ENCODE results near the gene MBOAT1. TPM values are rescaled to one million over a fixed set of nuclear protein-coding genes. Genes with fewer than 3 reads are reported as not detected.

Gene MBOAT1
- polyA plus RNA-seq, 1 donor from 2014 or later = not detected

DNA sequence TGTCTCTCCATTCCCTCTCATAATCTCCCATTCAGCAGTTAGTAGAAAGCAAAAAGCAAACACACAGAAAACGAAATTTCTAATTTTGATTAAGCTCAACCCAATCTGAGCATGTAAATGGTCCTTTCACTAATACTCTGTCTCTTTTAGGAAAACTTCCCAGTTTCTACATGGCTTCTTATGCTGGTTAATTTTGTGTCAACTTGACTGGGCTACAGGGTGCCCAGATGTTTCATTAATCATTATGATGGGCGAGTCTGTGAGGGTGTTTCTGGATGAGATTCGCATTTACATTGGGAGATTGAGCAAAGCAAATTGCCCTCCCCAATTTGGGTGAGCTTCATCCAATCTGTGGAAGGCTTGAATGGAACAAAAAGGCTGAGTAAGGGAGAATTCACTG lies 142.2 kb downstream of the MBOAT1 start:
- Histone ChIP-seq H4K20me1 (ENCODE audit: insufficient read depth) (no peaks in the 10 kb centered on the region), H3K4me2 (ENCODE audit: low read length) (no peak overlapping the region), H3K9me3 (ENCODE audit: low read length) (no peaks in the 10 kb centered on the region), H3K9me2 (ENCODE audit: insufficient read depth, low read length) (no peaks in the 10 kb centered on the region), H3F3A (ENCODE audit: insufficient read depth, low read length, poor library complexity, severe bottlenecking) (no peaks in the 10 kb centered on the region), H3K27ac (ENCODE audit: low read length) (no peak overlapping the region), H3K27me3 (ENCODE audit: insufficient read depth, low read depth, low read length) (no peaks in the 10 kb centered on the region), H3K36me3 (ENCODE audit: insufficient read depth, low read length) (no peaks in the 10 kb centered on the region), H3K79me2 (replicated peaks; ENCODE audit: insufficient read depth, low read length) (no peaks in the 10 kb centered on the region), H2AFZ (ENCODE audit: low read depth, low read length) (no peak overlapping the region), H3K4me3 (ENCODE audit: low read length) (no peak overlapping the region), H3K9ac (ENCODE audit: low read length) (no peak overlapping the region)
- TF ChIP-seq, protein P1, sequence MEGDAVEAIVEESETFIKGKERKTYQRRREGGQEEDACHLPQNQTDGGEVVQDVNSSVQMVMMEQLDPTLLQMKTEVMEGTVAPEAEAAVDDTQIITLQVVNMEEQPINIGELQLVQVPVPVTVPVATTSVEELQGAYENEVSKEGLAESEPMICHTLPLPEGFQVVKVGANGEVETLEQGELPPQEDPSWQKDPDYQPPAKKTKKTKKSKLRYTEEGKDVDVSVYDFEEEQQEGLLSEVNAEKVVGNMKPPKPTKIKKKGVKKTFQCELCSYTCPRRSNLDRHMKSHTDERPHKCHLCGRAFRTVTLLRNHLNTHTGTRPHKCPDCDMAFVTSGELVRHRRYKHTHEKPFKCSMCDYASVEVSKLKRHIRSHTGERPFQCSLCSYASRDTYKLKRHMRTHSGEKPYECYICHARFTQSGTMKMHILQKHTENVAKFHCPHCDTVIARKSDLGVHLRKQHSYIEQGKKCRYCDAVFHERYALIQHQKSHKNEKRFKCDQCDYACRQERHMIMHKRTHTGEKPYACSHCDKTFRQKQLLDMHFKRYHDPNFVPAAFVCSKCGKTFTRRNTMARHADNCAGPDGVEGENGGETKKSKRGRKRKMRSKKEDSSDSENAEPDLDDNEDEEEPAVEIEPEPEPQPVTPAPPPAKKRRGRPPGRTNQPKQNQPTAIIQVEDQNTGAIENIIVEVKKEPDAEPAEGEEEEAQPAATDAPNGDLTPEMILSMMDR (IDR thresholded peaks at IDR 0.05; ENCODE audit: poor library complexity, severe bottlenecking) = no peak
- TF ChIP-seq EP300 (conservative IDR thresholded peaks at IDR 0.05; ENCODE audit: poor library complexity, severe bottlenecking) = no peak
- TF ChIP-seq SMC3 (conservative IDR thresholded peaks at IDR 0.05; ENCODE audit: poor library complexity) = no peak
- no peak for TF ChIP-seq MXI1 (conservative IDR thresholded peaks at IDR 0.05; ENCODE audit: poor library complexity, severe bottlenecking)
- no peak for TF ChIP-seq TAF1 (IDR thresholded peaks at IDR 0.05; ENCODE audit: low read depth)
- no peak for TF ChIP-seq EZH2 (IDR thresholded peaks at IDR 0.05; ENCODE audit: borderline replicate concordance, insufficient read depth, low read length, poor library complexity, severe bottlenecking)
- no peak for TF ChIP-seq RAD21 (conservative IDR thresholded peaks at IDR 0.05)
- TF ChIP-seq, protein P2, sequence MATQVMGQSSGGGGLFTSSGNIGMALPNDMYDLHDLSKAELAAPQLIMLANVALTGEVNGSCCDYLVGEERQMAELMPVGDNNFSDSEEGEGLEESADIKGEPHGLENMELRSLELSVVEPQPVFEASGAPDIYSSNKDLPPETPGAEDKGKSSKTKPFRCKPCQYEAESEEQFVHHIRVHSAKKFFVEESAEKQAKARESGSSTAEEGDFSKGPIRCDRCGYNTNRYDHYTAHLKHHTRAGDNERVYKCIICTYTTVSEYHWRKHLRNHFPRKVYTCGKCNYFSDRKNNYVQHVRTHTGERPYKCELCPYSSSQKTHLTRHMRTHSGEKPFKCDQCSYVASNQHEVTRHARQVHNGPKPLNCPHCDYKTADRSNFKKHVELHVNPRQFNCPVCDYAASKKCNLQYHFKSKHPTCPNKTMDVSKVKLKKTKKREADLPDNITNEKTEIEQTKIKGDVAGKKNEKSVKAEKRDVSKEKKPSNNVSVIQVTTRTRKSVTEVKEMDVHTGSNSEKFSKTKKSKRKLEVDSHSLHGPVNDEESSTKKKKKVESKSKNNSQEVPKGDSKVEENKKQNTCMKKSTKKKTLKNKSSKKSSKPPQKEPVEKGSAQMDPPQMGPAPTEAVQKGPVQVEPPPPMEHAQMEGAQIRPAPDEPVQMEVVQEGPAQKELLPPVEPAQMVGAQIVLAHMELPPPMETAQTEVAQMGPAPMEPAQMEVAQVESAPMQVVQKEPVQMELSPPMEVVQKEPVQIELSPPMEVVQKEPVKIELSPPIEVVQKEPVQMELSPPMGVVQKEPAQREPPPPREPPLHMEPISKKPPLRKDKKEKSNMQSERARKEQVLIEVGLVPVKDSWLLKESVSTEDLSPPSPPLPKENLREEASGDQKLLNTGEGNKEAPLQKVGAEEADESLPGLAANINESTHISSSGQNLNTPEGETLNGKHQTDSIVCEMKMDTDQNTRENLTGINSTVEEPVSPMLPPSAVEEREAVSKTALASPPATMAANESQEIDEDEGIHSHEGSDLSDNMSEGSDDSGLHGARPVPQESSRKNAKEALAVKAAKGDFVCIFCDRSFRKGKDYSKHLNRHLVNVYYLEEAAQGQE (IDR thresholded peaks at IDR 0.05; ENCODE audit: borderline replicate concordance) = no peak
- no peak for TF ChIP-seq POLR2AphosphoS5 (IDR thresholded peaks at IDR 0.05)

DNA sequence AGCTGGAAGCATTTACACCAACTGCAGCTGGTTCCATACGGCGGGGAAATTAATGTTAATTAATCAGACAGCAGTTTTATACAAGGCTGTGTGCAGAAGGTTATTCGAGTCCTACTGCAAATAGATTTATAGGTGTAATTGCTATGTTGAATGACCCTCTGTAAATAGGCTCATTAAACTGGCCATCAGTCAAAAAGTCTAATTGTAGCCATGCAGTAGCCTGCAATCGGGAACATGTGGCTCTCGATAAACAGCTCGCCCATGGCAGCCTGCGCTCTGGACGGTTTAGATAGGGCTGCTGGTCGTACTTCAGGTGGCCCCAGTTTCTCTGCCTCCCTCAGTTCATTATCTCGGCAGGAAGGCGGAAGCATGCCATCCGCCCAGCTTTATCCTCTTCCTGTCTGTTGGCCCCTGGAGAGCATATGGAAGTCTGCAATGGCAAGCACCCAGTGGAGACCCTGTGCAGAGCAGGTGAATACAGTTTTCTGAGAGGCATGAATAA lies 143.2 kb downstream of the MBOAT1 start:
- no peaks in the 10 kb centered on the region for H3K9me2 ChIP-seq (ENCODE audit: insufficient read depth, low read length)
- TF ChIP-seq SMC3 (conservative IDR thresholded peaks at IDR 0.05; ENCODE audit: poor library complexity) = no peak
- TF ChIP-seq, protein P1 (IDR thresholded peaks at IDR 0.05; ENCODE audit: poor library complexity, severe bottlenecking) = no peak
- TF ChIP-seq RAD21 (conservative IDR thresholded peaks at IDR 0.05) = no peak
- TF ChIP-seq, protein P2 (IDR thresholded peaks at IDR 0.05; ENCODE audit: borderline replicate concordance) = no peak
- no peak for TF ChIP-seq EP300 (conservative IDR thresholded peaks at IDR 0.05; ENCODE audit: poor library complexity, severe bottlenecking)
- no peak for TF ChIP-seq EZH2 (IDR thresholded peaks at IDR 0.05; ENCODE audit: borderline replicate concordance, insufficient read depth, low read length, poor library complexity, severe bottlenecking)
- no peak for TF ChIP-seq POLR2AphosphoS5 (IDR thresholded peaks at IDR 0.05)
- no peak for TF ChIP-seq TAF1 (IDR thresholded peaks at IDR 0.05; ENCODE audit: low read depth)
- no peak for TF ChIP-seq MXI1 (conservative IDR thresholded peaks at IDR 0.05; ENCODE audit: poor library complexity, severe bottlenecking)
- H3K4me3 ChIP-seq (ENCODE audit: low read length) = no peak overlapping the region

More for the DNA sequence above, 143.2 kb downstream of the MBOAT1 start:
- Histone ChIP-seq H3K9me3 (ENCODE audit: low read length) (no peaks in the 10 kb centered on the region), H4K20me1 (ENCODE audit: insufficient read depth) (no peaks in the 10 kb centered on the region), H3K4me2 (ENCODE audit: low read length) (no peak overlapping the region), H3F3A (ENCODE audit: insufficient read depth, low read length, poor library complexity, severe bottlenecking) (no peaks in the 10 kb centered on the region), H3K9ac (ENCODE audit: low read length) (no peak overlapping the region), H3K79me2 (replicated peaks; ENCODE audit: insufficient read depth, low read length) (no peaks in the 10 kb centered on the region), H3K36me3 (ENCODE audit: insufficient read depth, low read length) (no peaks in the 10 kb centered on the region), H2AFZ (ENCODE audit: low read depth, low read length) (no peak overlapping the region), H3K27me3 (ENCODE audit: insufficient read depth, low read depth, low read length) (no peaks in the 10 kb centered on the region), H3K27ac (ENCODE audit: low read length) (no peak overlapping the region)
